Stimulated activated CD4-positive, alpha-beta T cell treated with anti-CD3 and anti-CD28 coated beads, Interleukin-15, amount 100 ng/mL, for 48 hours (primary cell): ENCODE results near the gene CCT7.

Experiments
- DNase-seq, 2 donors: peaks; one replicate each; pipeline ENCODE4 v3.0.0-alpha.2; 2020; ENCODE audit warnings: low read depth in 2 of 2

CCT7 gene

GRCh38 chr2:73267008-73267407, 32.9 kb downstream of the CCT7 start:
- DNase-seq, result no peak

- DNase-seq, result no peak
These were observed 34.3 kb downstream of the CCT7 start for GRCh38 chr2:73268366-73268829.

GRCh38 chr2:73268830-73269685, 35.0 kb downstream of the CCT7 start:
- DNase-seq, result peak in 1 of 2 donors; percentile 58

GRCh38 chr2:73269686-73270465, 35.8 kb downstream of the CCT7 start:
- no peak for DNase-seq

GRCh38 chr2:73272270-73272669, 38.2 kb downstream of the CCT7 start:
- DNase-seq, result no peak

- DNase-seq, result no peak
These were observed 45.7 kb downstream of the CCT7 start for GRCh38 chr2:73279852-73280251.

GRCh38 chr2:73281244-73281643, 47.1 kb downstream of the CCT7 start:
- no peak for DNase-seq

GRCh38 chr2:73282924-73283544, 48.9 kb downstream of the CCT7 start:
- DNase-seq, result no peak

GRCh38 chr2:73283545-73284295, 49.6 kb downstream of the CCT7 start:
- no peak for DNase-seq

- peak; percentile 60 to 69 for DNase-seq
These were observed 50.4 kb downstream of the CCT7 start, which contains the start of gene FBXO41 for GRCh38 chr2:73284296-73285158. Gene FBXO41, minus strand, starts transcription at chr2:73284478. Its CDS starts 14,848 bp downstream, at chr2:73269630.

- DNase-seq, result no peak
These were observed 51.1 kb downstream of the CCT7 start for GRCh38 chr2:73285159-73285739.

GRCh38 chr2:73286134-73286655, 52.1 kb downstream of the CCT7 start:
- DNase-seq, result no peak

GRCh38 chr2:73289304-73289703, 55.2 kb downstream of the CCT7 start:
- no peak for DNase-seq

- no peak for DNase-seq
These were observed 56.1 kb downstream of the CCT7 start for GRCh38 chr2:73290049-73290839.

- no peak for DNase-seq
These were observed 57.0 kb downstream of the CCT7 start for GRCh38 chr2:73291093-73291460.

GRCh38 chr2:73291461-73292315, 57.6 kb downstream of the CCT7 start:
- DNase-seq, result no peak

- no peak for DNase-seq
These were observed 58.3 kb downstream of the CCT7 start for GRCh38 chr2:73292316-73292905.
